KOPT-K1 (cell line): ENCODE results near the gene KDM4B.
"Not testable (repeated sequence)": the region's sequence is repeated elsewhere in the genome, so short reads cannot be mapped to it uniquely, and the experiment has no call there.

Experiments used
- H3K27ac ChIP-seq: fragments of 200-600 bp; sonication (generic); 2 replicates; pipeline ENCODE4 v1.5.1; 2016; ENCODE audit warnings: antibody characterized with exemption, mild to moderate bottlenecking, low read depth, low read length; ENCODE audit not compliant: poor library complexity, severe bottlenecking
- H3K36me3 ChIP-seq: fragments of 200-600 bp; sonication (generic); 2 replicates; pipeline ENCODE4 v1.5.1; 2017; ENCODE audit warnings: antibody characterized with exemption, mild to moderate bottlenecking, low read length, moderate library complexity; ENCODE audit not compliant: insufficient read depth
- H3K9me3 ChIP-seq: fragments of 200-600 bp; sonication (generic); 2 replicates; pipeline ENCODE4 v1.5.1; 2017; ENCODE audit warnings: antibody characterized with exemption, low read length, mild to moderate bottlenecking; ENCODE audit not compliant: insufficient read depth, poor library complexity, severe bottlenecking

The KDM4B gene

GRCh38 chr19:5154799-5155426 lies 186.0 kb downstream of the KDM4B start:
- H3K9me3 ChIP-seq, result peaks cover 8% of the 10 kb centered on the region
- no peaks in the 10 kb centered on the region for H3K36me3 ChIP-seq
- no peak overlapping the region for H3K27ac ChIP-seq

GRCh38 chr19:5155586-5156210 lies 186.8 kb downstream of the KDM4B start:
- Histone ChIP-seq H3K36me3 (no peaks in the 10 kb centered on the region), H3K9me3 (peaks cover 8% of the 10 kb centered on the region), H3K27ac (no peak overlapping the region)

- no peak overlapping the region for H3K27ac ChIP-seq
- peaks cover 8% of the 10 kb centered on the region for H3K9me3 ChIP-seq
- no peaks in the 10 kb centered on the region for H3K36me3 ChIP-seq
Observed at GRCh38 chr19:5156231-5156986, 187.5 kb downstream of the KDM4B start.

- H3K9me3 ChIP-seq, result peaks cover 8% of the 10 kb centered on the region
- no peak overlapping the region for H3K27ac ChIP-seq
- H3K36me3 ChIP-seq, result no peaks in the 10 kb centered on the region
Observed at GRCh38 chr19:5157186-5157585, 188.3 kb downstream of the KDM4B start.

- not testable (repeated sequence) for H3K9me3 ChIP-seq, H3K27ac ChIP-seq, H3K36me3 ChIP-seq
Observed at GRCh38 chr19:5158549-5159134, 189.7 kb downstream of the KDM4B start.

GRCh38 chr19:5160158-5160795 lies 191.4 kb downstream of the KDM4B start:
- not testable (repeated sequence) for H3K36me3 ChIP-seq, H3K27ac ChIP-seq

GRCh38 chr19:5164845-5165696 lies 196.2 kb downstream of the KDM4B start:
- H3K36me3 ChIP-seq, H3K27ac ChIP-seq, H3K9me3 ChIP-seq: not testable (repeated sequence)

More at GRCh38 chr19:5160158-5160795, 191.4 kb downstream of the KDM4B start:
- H3K9me3 ChIP-seq, result not testable (repeated sequence)

GRCh38 chr19:5165697-5166019 lies 196.7 kb downstream of the KDM4B start:
- Histone ChIP-seq H3K36me3 (no peaks in the 10 kb centered on the region), H3K9me3 (no peaks in the 10 kb centered on the region), H3K27ac (no peak overlapping the region)

GRCh38 chr19:5166262-5166661 lies 197.3 kb downstream of the KDM4B start:
- no peaks in the 10 kb centered on the region for H3K9me3 ChIP-seq
- H3K27ac ChIP-seq, result no peak overlapping the region
- no peaks in the 10 kb centered on the region for H3K36me3 ChIP-seq

- no peaks in the 10 kb centered on the region for H3K36me3 ChIP-seq
- H3K27ac ChIP-seq, result no peak overlapping the region
- H3K9me3 ChIP-seq, result no peaks in the 10 kb centered on the region
Observed at GRCh38 chr19:5170329-5170745, 201.4 kb downstream of the KDM4B start.

- Histone ChIP-seq H3K27ac (no peak overlapping the region), H3K36me3 (no peaks in the 10 kb centered on the region), H3K9me3 (no peaks in the 10 kb centered on the region)
Observed at GRCh38 chr19:5171711-5172110, 202.8 kb downstream of the KDM4B start.

- Histone ChIP-seq H3K27ac (no peak overlapping the region), H3K9me3 (no peaks in the 10 kb centered on the region), H3K36me3 (no peaks in the 10 kb centered on the region)
Observed at GRCh38 chr19:5172859-5173630, 204.1 kb downstream of the KDM4B start.

GRCh38 chr19:5173993-5174392 lies 205.1 kb downstream of the KDM4B start:
- H3K9me3 ChIP-seq, result no peaks in the 10 kb centered on the region
- H3K27ac ChIP-seq, result no peak overlapping the region
- H3K36me3 ChIP-seq, result no peaks in the 10 kb centered on the region
